ENCODE measurements around the gene LMO3. TPM values are rescaled to one million over a fixed set of nuclear protein-coding genes. Genes with fewer than 3 reads are reported as not detected.

LMO3 gene
- total and polyA plus RNA-seq, 2 of the 4 experiments (the other 2 are of a cell fraction): 0.54 to 0.84 TPM

DNA sequence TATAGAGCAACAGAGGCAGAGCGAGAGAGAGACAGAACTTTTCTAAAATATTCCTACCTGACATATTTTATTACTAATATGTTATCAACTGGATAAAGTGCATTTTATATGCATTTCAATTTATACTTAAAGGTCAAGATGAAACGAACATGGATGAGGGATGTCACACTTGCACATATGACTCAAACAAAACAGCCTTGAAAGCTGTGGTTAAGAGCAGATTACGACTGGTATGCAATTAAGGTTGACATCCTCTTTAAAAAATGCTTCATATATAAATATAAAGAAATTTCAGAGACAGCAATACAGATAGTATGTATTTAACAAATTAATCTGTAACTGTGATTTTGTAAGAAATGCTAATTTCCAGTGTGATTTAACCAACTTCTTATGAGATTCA is 52.5 kb downstream of the LMO3 start:
- Histone ChIP-seq H3K23ac (ENCODE audit: low read depth, low read length) (no peak overlapping the region), H3K4me2 (ENCODE audit: low read depth, low read length) (no peak overlapping the region), H4K5ac (ENCODE audit: low read depth, low read length) (no peak overlapping the region), H4K91ac (ENCODE audit: insufficient read depth, low read depth, low read length) (no peak overlapping the region), H3K79me1 (ENCODE audit: low read depth in 1 of 2, low read length in 2 of 2) (no peaks in the 10 kb centered on the region), H3K9me3 (ENCODE audit: control insufficient read depth, insufficient read depth, low read length) (no peaks in the 10 kb centered on the region), H2BK20ac (ENCODE audit: low read depth, low read length) (no peak overlapping the region), H2AK9ac (replicated peaks; ENCODE audit: low read depth, low read length, poor library complexity) (no peak overlapping the region), H2BK5ac (ENCODE audit: low read depth, low read length, poor library complexity, severe bottlenecking) (no peak overlapping the region), H3K27ac (ENCODE audit: insufficient read depth, low read length) (no peak overlapping the region), H2AK5ac (ENCODE audit: low read depth, low read length) (no peak overlapping the region), H3K56ac (ENCODE audit: extremely low read depth, insufficient read depth, low read length) (no peak overlapping the region), H2AFZ (replicated peaks; ENCODE audit: low read length, poor library complexity) (no peak overlapping the region), H3K36me3 (ENCODE audit: control insufficient read depth, insufficient read depth, low read length) (no peaks in the 10 kb centered on the region), H3K18ac (ENCODE audit: low read depth, low read length) (no peak overlapping the region), H2BK15ac (ENCODE audit: low read depth, low read length) (no peak overlapping the region), H3K9me1 (ENCODE audit: insufficient read depth, low read length) (no peaks in the 10 kb centered on the region), H3K4ac (ENCODE audit: low read depth, low read length) (no peak overlapping the region), H3K27me3 (ENCODE audit: control insufficient read depth, insufficient read depth, low read length) (no peaks in the 10 kb centered on the region), H3K14ac (replicated peaks; ENCODE audit: low read depth, low read length) (no peak overlapping the region), H4K8ac (ENCODE audit: low read depth in 2 of 2, low read length in 2 of 2) (no peak overlapping the region), H3K9ac (ENCODE audit: low read depth, low read length) (no peak overlapping the region), H2BK120ac (ENCODE audit: low read depth, low read length) (no peak overlapping the region), H3K4me1 (ENCODE audit: control insufficient read depth, insufficient read depth, low read length) (no peaks in the 10 kb centered on the region), H3K4me3 (ENCODE audit: insufficient read depth, low read depth, low read length) (no peak overlapping the region), H4K20me1 (ENCODE audit: insufficient read depth, low read length) (no peaks in the 10 kb centered on the region)
- no peak for TF ChIP-seq CEBPB (IDR thresholded peaks at IDR 0.05; ENCODE audit: low read depth, low read length)
- TF ChIP-seq MXI1 (IDR thresholded peaks at IDR 0.05; ENCODE audit: borderline replicate concordance, low read depth, low read length): no peak
- TF ChIP-seq, protein P1, sequence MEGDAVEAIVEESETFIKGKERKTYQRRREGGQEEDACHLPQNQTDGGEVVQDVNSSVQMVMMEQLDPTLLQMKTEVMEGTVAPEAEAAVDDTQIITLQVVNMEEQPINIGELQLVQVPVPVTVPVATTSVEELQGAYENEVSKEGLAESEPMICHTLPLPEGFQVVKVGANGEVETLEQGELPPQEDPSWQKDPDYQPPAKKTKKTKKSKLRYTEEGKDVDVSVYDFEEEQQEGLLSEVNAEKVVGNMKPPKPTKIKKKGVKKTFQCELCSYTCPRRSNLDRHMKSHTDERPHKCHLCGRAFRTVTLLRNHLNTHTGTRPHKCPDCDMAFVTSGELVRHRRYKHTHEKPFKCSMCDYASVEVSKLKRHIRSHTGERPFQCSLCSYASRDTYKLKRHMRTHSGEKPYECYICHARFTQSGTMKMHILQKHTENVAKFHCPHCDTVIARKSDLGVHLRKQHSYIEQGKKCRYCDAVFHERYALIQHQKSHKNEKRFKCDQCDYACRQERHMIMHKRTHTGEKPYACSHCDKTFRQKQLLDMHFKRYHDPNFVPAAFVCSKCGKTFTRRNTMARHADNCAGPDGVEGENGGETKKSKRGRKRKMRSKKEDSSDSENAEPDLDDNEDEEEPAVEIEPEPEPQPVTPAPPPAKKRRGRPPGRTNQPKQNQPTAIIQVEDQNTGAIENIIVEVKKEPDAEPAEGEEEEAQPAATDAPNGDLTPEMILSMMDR (conservative IDR thresholded peaks at IDR 0.05; ENCODE audit: low read depth, low read length): no peak
- TF ChIP-seq SMC3 (IDR thresholded peaks at IDR 0.05; ENCODE audit: low read depth, low read length): no peak
- no peak for TF ChIP-seq NFE2L2 (IDR thresholded peaks at IDR 0.05; ENCODE audit: low read depth, low read length)
- TF ChIP-seq RAD21 (IDR thresholded peaks at IDR 0.05; ENCODE audit: low read length): no peak
- no peak for TF ChIP-seq RCOR1 (IDR thresholded peaks at IDR 0.05; ENCODE audit: insufficient replicate concordance, low read length)
- no peak for TF ChIP-seq MAZ (IDR thresholded peaks at IDR 0.05; ENCODE audit: borderline replicate concordance, low read depth, low read length)
- TF ChIP-seq FOS (IDR thresholded peaks at IDR 0.05; ENCODE audit: low read depth, low read length): no peak
- no peak for TF ChIP-seq MAFK (IDR thresholded peaks at IDR 0.05; ENCODE audit: low read depth, low read length)
- no peak for TF ChIP-seq POLR2A (IDR thresholded peaks at IDR 0.05; ENCODE audit: low read depth, low read length)
- no peak for TF ChIP-seq RFX5 (IDR thresholded peaks at IDR 0.05; ENCODE audit: low read depth, low read length)
- TF ChIP-seq, protein P2, sequence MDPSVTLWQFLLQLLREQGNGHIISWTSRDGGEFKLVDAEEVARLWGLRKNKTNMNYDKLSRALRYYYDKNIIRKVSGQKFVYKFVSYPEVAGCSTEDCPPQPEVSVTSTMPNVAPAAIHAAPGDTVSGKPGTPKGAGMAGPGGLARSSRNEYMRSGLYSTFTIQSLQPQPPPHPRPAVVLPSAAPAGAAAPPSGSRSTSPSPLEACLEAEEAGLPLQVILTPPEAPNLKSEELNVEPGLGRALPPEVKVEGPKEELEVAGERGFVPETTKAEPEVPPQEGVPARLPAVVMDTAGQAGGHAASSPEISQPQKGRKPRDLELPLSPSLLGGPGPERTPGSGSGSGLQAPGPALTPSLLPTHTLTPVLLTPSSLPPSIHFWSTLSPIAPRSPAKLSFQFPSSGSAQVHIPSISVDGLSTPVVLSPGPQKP (IDR thresholded peaks at IDR 0.05; ENCODE audit: borderline replicate concordance, low read depth, low read length): no peak
- TF ChIP-seq BHLHE40 (IDR thresholded peaks at IDR 0.05; ENCODE audit: low read depth, low read length): no peak
- TF ChIP-seq, protein P3, sequence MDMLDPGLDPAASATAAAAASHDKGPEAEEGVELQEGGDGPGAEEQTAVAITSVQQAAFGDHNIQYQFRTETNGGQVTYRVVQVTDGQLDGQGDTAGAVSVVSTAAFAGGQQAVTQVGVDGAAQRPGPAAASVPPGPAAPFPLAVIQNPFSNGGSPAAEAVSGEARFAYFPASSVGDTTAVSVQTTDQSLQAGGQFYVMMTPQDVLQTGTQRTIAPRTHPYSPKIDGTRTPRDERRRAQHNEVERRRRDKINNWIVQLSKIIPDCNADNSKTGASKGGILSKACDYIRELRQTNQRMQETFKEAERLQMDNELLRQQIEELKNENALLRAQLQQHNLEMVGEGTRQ (IDR thresholded peaks at IDR 0.05; ENCODE audit: low read depth, low read length): no peak
- no peak for TF ChIP-seq CHD1 (IDR thresholded peaks at IDR 0.05; ENCODE audit: low read depth, low read length)
- dilution Hi-C loops (cut with HindIII; ENCODE audit: low sequenced_read_pairs, unreplicated experiment) (no loop called here), in situ Hi-C loops (cut with MboI; ENCODE audit: low sequenced_read_pairs) (no loop called here), intact Hi-C loops (cut with micrococcal nuclease) (no loop called here)
- ATAC-seq (ENCODE audit: low read depth) (peak; percentile 68), DNase-seq (peak; percentile 62)
- ChIA-PET CTCF (no interaction called here), POLR2A (ENCODE audit: unreplicated experiment) (no interaction called here)
- BruUV-seq (replicated peaks): no TSS peak
- no CpG with 5 or more reads among the region's 3 CpGs for whole genome bisulfite sequencing, 2 experiments (ENCODE audit: extremely low coverage in 2 of 2, insufficient read length in 1 of 2)
